HS-5 (cell line): ENCODE data around the gene ZSCAN31.
"Not testable (repeated sequence)": the region's sequence is repeated elsewhere in the genome, so short reads cannot be mapped to it uniquely, and the experiment has no call there.

Experiments used
- DNase-seq: peaks from one replicate; pipeline ENCODE4 v3.0.0-alpha.2; 2012; ENCODE audit warnings: low read depth

Gene ZSCAN31

GRCh38 chr6:28317866-28318265 lies 18.1 kb downstream of the ZSCAN31 start:
- peak; percentile 13 for DNase-seq

GRCh38 chr6:28315628-28316027 lies 20.3 kb downstream of the ZSCAN31 start:
- DNase-seq = no peak

- no peak for DNase-seq
These were observed 23.0 kb downstream of the ZSCAN31 start for GRCh38 chr6:28312939-28313338.

GRCh38 chr6:28311139-28311823 lies 24.7 kb downstream of the ZSCAN31 start:
- DNase-seq = no peak

GRCh38 chr6:28306363-28306762 lies 29.6 kb downstream of the ZSCAN31 start:
- not testable (repeated sequence) for DNase-seq

- no peak for DNase-seq
These were observed 32.4 kb downstream of the ZSCAN31 start for GRCh38 chr6:28303570-28303969.

GRCh38 chr6:28296520-28297060 lies 39.4 kb downstream of the ZSCAN31 start:
- DNase-seq = no peak

- DNase-seq = no peak
These were observed 40.6 kb downstream of the ZSCAN31 start for GRCh38 chr6:28295326-28295725.

- no peak for DNase-seq
These were observed 44.4 kb downstream of the ZSCAN31 start for GRCh38 chr6:28291573-28291972.

- no peak for DNase-seq
These were observed 53.0 kb downstream of the ZSCAN31 start for GRCh38 chr6:28282926-28283325.

- peak; percentile 26 for DNase-seq
These were observed 54.5 kb downstream of the ZSCAN31 start, which contains the start of gene PGBD1 for GRCh38 chr6:28281288-28282064. PGBD1 (plus strand) TSS chr6:28281572; CDS start chr6:28283814, 2,242 bp downstream.

- DNase-seq = no peak
These were observed 55.2 kb downstream of the ZSCAN31 start for GRCh38 chr6:28280595-28281287.

- DNase-seq = no peak
These were observed 58.2 kb downstream of the ZSCAN31 start for GRCh38 chr6:28277746-28278145.

- DNase-seq = no peak
These were observed 61.1 kb downstream of the ZSCAN31 start for GRCh38 chr6:28274888-28275287.
